T-helper 1 cell treated with Interleukin-12 subunit alpha and Interleukin-12 subunit beta and Interleukin-4 antibody, amounts not matched to agents 30 ng/mL and 1 ng/mL, for 36 hours (primary cell): ENCODE data around the gene CARD19. TPM values are rescaled to one million over a fixed set of nuclear protein-coding genes. Genes with fewer than 3 reads are reported as not detected.
"Not testable (repeated sequence)": the region's sequence is repeated elsewhere in the genome, so short reads cannot be mapped to it uniquely, and the experiment has no call there.

Source experiments
- intact Hi-C: fragments of 100-400 bp; cut with micrococcal nuclease; formaldehyde crosslinking; loops from one replicate; pipeline ENCODE4 v1.15.1; 2024
- total RNA-seq: library from RNA; stranded (reverse); gene quantifications from 2 replicates; pipeline ENCODE4 v1.2.3, GENCODE V29; 2022

The CARD19 gene
- total RNA-seq, 1 donor from 2014 or later = 68.4 TPM

GRCh38 chr9:93117521-93117920 lies 21.5 kb downstream of the CARD19 start:
- intact Hi-C loops = not testable (repeated sequence)

GRCh38 chr9:93117924-93118862 lies 22.2 kb downstream of the CARD19 start:
- intact Hi-C loops = no loop called here

GRCh38 chr9:93118863-93119702 lies 23.1 kb downstream of the CARD19 start:
- intact Hi-C loops = no loop called here

- intact Hi-C loops = no loop called here
Measured at GRCh38 chr9:93119703-93119952, 23.6 kb downstream of the CARD19 start.

GRCh38 chr9:93119953-93120845 lies 24.2 kb downstream of the CARD19 start:
- intact Hi-C loops = no loop called here

- intact Hi-C loops = no loop called here
Measured at GRCh38 chr9:93120846-93121315, 24.9 kb downstream of the CARD19 start.

GRCh38 chr9:93121316-93122241 lies 25.6 kb downstream of the CARD19 start:
- intact Hi-C loops = no loop called here

- intact Hi-C loops = no loop called here
Measured at GRCh38 chr9:93122721-93123221, 26.8 kb downstream of the CARD19 start.

GRCh38 chr9:93123561-93124283 lies 27.7 kb downstream of the CARD19 start:
- intact Hi-C loops = no loop called here

- intact Hi-C loops = no loop called here
Measured at GRCh38 chr9:93124793-93125192, 28.8 kb downstream of the CARD19 start.

- intact Hi-C loops = no loop called here
Measured at GRCh38 chr9:93125331-93125894, 29.4 kb downstream of the CARD19 start.

- intact Hi-C loops = no loop called here
Measured at GRCh38 chr9:93126151-93126781, 30.2 kb downstream of the CARD19 start.

GRCh38 chr9:93126825-93127368 lies 30.9 kb downstream of the CARD19 start:
- intact Hi-C loops = no loop called here

GRCh38 chr9:93127395-93127911 lies 31.4 kb downstream of the CARD19 start:
- intact Hi-C loops = no loop called here

GRCh38 chr9:93128011-93128714 lies 32.1 kb downstream of the CARD19 start:
- intact Hi-C loops = no loop called here

- intact Hi-C loops = no loop called here
Measured at GRCh38 chr9:93128715-93129224, 32.8 kb downstream of the CARD19 start.

GRCh38 chr9:93129286-93129685 lies 33.3 kb downstream of the CARD19 start:
- intact Hi-C loops = no loop called here
